Cardiac fibroblast (primary cell): ENCODE data around the gene NQO1.

Experiments used
- DNase-seq, 2 donors: peaks; one replicate each; pipeline versions ENCODE4 v3.0.0 to v3.0.0-alpha.2; 2010; ENCODE audit warnings: low read depth in 2 of 2
- H3K4me3 ChIP-seq, 2 donors: replicated peaks in 1 of 2; 1 replicate in 1 of 2; 2 replicates in 1 of 2; pipeline ENCODE4 v1.5.1; 2011; ENCODE audit warnings: low read depth in 2 of 2, low read length in 2 of 2, mild to moderate bottlenecking in 2 of 2, moderate library complexity in 1 of 2
- TF ChIP-seq, protein P1 (sequence below): IDR thresholded peaks from one replicate; pipeline ENCODE4 v1.5.1; 2011; ENCODE audit warnings: low read depth, mild to moderate bottlenecking, low read length, inconsistent platforms

The NQO1 gene

DNA sequence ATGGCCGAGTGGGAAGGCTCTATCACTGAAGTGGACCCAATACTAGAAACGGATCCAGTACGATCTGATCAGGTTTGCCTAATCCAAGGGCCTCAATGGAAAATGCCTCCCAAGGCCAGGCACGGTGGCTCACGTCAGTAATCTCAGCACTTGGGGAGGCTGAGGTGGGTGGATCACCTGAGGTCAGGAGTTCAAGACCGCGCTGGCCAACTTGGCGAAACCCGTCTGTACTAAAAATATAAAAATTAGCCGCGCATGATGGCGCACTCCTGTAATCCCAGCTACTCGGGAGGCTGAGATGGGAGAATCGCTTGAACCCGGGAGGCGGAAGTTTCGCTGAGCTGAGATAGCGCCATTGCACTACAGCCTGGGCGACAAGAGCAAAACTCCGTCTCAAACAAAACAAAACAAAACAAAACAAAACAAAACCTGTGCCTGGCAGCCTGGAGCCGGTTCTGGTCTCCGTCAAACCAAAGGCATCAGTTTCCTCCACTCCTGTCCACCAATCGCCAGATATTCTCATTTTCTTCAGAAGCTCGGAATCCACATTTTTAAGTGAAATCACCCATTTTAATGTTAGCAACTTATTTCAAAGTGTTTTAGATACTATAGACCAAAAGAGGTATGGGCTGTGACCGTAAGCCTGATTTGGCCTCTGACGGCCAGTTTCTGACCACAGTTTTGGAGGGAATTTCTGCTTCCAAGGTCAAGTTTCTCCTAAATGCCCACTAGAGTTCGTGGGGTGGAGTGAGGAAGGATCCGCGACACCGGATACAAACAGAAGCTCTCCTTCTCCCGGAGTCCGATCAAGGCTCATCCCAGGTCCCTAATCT is 664 bp downstream of the NQO1 start:
- DNase-seq = no peak
- TF ChIP-seq, protein P1, sequence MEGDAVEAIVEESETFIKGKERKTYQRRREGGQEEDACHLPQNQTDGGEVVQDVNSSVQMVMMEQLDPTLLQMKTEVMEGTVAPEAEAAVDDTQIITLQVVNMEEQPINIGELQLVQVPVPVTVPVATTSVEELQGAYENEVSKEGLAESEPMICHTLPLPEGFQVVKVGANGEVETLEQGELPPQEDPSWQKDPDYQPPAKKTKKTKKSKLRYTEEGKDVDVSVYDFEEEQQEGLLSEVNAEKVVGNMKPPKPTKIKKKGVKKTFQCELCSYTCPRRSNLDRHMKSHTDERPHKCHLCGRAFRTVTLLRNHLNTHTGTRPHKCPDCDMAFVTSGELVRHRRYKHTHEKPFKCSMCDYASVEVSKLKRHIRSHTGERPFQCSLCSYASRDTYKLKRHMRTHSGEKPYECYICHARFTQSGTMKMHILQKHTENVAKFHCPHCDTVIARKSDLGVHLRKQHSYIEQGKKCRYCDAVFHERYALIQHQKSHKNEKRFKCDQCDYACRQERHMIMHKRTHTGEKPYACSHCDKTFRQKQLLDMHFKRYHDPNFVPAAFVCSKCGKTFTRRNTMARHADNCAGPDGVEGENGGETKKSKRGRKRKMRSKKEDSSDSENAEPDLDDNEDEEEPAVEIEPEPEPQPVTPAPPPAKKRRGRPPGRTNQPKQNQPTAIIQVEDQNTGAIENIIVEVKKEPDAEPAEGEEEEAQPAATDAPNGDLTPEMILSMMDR = no peak
- peak overlapping the region; percentile 50 to 73 for H3K4me3 ChIP-seq

GRCh38 chr16:69724981-69725479 is 1.3 kb downstream of the NQO1 start:
- DNase-seq = peak; percentile 22 to 38
- peak overlapping the region; percentile 50 to 73 for H3K4me3 ChIP-seq
- TF ChIP-seq, protein P1 = no peak

DNA sequence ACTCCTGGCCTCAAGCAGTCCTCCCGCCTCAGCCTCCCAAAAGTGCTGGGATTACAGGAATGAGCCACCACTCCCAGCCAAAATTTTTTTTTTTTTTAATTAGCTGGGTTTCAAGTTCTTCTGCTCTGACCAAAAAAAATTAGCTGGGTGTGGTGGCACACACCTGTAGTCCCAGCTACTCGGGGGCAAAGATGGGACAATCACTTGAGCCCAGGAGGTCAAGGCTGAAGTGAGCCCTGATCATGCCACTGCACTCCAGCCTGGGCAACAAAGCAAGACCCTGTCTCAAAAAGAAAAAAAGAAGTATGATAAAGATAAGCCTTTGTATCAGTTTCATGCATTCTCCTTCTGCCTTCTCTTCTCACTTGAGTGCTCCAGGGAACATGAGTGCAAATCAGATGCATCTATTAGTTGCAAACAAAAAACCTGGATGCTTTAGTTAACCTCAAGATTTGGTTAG is 1.9 kb downstream of the NQO1 start:
- no peak for DNase-seq
- TF ChIP-seq, protein P1 = no peak
- H3K4me3 ChIP-seq = peak overlapping the region in 1 of 2 donors; percentile 73

DNA sequence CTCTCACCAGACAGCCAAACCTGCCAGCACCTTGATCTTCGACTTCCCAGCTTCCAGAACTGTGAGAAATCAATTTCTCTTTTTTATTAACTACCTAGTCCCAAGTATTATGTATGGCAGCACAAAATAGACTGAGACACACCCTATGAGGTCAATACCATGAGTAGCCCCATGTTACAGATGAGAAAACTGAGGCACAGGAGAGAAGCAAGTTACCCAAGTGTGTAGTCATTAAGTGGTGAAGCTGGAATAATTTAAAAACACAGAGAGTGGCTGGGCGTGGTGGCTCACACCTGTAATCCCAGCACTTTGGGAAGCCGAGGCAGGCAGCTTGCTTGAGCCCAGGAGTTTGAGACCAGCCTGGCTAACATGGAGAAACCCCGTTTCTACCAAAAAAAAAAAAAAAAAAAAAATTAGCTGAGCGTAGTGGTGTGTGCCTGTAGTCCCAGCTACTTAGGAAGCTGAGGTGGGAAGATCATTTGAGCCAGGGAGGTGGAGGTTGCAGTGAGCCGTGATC is 4.9 kb downstream of the NQO1 start:
- no peak overlapping the region for H3K4me3 ChIP-seq
- DNase-seq = no peak
- TF ChIP-seq, protein P1 = no peak

- no peak for DNase-seq
Measured at GRCh38 chr16:69720822-69721430, 5.4 kb downstream of the NQO1 start.

DNA sequence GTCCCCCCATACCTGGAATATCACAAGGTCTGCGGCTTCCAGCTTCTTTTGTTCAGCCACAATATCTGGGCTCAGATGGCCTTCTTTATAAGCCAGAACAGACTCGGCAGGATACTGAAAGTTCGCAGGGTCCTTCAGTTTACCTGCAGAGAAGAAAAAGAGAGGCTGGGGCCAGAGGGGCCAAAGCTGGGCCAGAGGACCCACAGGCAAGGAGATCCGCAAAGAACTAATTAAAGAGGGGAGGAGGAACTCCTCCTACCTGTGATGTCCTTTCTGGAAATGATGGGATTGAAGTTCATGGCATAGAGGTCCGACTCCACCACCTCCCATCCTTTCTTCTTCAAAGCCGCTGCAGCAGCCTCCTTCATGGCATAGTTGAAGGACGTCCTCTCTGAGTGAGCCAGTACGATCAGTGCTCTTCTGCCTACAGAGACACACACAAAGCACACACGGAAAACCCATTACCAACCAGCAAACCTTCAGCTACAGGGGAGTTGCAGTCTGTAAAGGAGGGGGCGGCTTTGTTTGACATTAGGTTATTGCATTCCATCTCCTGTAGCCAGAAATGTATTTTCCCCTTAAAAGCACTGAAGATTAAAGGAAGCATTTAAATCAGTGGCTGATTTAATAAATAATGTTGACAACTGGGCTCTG is 8.1 kb downstream of the NQO1 start:
- TF ChIP-seq, protein P1 = no peak
- no peak for DNase-seq
- H3K4me3 ChIP-seq = no peak overlapping the region

More at GRCh38 chr16:69720822-69721430, 5.4 kb downstream of the NQO1 start:
- no peak overlapping the region for H3K4me3 ChIP-seq
- TF ChIP-seq, protein P1 = no peak
